Measurements from ENCODE around the gene ERGIC1. TPM values are rescaled to one million over a fixed set of nuclear protein-coding genes. Genes with fewer than 3 reads are reported as not detected.
"Not testable (repeated sequence)": the region's sequence is repeated elsewhere in the genome, so short reads cannot be mapped to it uniquely, and the experiment has no call there.

The ERGIC1 gene
- total RNA-seq, 1 donor from 2014 or later = 79.4 TPM

DNA sequence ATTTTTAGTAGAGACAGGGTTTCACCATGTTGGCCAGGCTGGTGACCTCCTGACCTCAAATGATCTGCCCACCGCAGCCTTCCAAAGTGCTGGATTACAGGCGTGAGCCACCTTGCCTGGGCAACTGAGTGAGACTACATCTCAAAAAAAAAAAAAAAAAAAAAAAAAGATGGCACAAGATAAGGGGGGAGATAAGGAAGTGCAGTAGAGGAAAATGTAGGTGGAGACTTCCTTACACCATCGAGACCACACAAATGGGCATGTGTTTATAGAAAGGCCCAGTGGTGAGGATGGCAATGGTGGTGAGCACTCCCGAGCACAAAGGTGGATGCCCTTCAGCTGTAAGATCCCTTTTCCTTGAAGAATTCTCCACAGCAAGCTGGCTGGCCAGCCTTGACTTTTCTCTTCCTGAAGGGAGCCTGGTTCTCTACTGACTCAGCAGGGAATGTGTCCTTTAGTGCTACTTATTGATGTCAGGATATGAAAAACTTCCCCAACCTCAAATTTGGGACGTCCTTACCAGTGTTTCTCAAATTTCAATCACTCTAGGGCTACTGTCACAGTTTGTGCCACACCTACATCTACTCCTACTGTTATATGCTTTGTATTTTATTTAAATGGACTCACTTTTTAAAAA is 28.2 kb downstream of the ERGIC1 start:
- Histone ChIP-seq H3K36me3 (no peaks in the 10 kb centered on the region), H3K4me1 (peaks cover 89% of the 10 kb centered on the region), H3K4me3 (no peak overlapping the region), H3K9me3 (replicated peaks) (no peaks in the 10 kb centered on the region), H3K27me3 (ENCODE audit: low read depth) (no peaks in the 10 kb centered on the region), H3K27ac (replicated peaks) (peak overlapping the region; percentile 96)
- intact Hi-C loops (cut with micrococcal nuclease) = no loop called here
- TF ChIP-seq, protein P1, sequence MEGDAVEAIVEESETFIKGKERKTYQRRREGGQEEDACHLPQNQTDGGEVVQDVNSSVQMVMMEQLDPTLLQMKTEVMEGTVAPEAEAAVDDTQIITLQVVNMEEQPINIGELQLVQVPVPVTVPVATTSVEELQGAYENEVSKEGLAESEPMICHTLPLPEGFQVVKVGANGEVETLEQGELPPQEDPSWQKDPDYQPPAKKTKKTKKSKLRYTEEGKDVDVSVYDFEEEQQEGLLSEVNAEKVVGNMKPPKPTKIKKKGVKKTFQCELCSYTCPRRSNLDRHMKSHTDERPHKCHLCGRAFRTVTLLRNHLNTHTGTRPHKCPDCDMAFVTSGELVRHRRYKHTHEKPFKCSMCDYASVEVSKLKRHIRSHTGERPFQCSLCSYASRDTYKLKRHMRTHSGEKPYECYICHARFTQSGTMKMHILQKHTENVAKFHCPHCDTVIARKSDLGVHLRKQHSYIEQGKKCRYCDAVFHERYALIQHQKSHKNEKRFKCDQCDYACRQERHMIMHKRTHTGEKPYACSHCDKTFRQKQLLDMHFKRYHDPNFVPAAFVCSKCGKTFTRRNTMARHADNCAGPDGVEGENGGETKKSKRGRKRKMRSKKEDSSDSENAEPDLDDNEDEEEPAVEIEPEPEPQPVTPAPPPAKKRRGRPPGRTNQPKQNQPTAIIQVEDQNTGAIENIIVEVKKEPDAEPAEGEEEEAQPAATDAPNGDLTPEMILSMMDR (IDR thresholded peaks at IDR 0.05; ENCODE audit: borderline replicate concordance) = no peak
- DNase-seq = no peak

DNA sequence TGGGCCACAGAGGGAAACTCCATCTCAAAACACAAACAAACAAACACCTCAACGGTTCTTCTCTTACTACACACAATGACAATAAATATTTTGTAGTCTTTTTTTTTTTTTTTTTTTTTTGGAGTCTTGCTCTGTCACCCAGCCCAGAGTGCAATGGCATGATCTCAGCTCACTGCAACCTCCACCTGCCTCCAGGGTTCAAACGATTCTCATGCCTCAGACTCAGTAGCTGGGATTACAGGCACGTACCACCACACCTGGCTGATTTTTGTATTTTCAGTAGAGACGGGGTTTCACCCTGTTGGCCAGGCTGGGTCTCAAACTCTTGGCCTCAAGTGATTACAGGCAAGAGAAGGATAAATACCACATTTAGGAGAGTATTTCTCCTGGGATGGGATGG is 30.1 kb downstream of the ERGIC1 start:
- H3K27me3 ChIP-seq (ENCODE audit: low read depth); H3K4me3 ChIP-seq; intact Hi-C loops (cut with micrococcal nuclease); H3K27ac ChIP-seq (replicated peaks); H3K36me3 ChIP-seq; H3K9me3 ChIP-seq (replicated peaks); DNase-seq: not testable (repeated sequence)
- peaks cover 89% of the 10 kb centered on the region for H3K4me1 ChIP-seq

DNA sequence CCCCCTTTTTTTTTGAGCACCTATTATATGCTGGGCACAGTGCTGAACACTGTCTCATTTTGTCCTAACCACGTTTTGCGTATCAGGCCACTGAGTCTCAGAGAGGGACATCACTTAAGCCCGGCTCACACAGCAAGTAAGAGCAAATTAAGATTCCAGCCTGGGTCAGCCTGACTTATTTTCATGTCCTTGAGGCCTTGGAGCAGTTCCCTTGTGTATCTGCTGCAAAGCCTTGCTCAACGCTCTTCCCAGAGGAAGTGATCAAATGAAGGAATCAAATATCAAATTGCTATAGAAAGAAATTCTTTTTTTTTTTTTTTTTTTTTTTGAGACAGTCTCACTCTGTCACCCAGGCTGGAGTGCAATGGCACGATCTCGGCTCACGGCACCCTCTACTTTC is 30.7 kb downstream of the ERGIC1 start:
- no peak for DNase-seq
- Histone ChIP-seq H3K9me3 (replicated peaks) (no peaks in the 10 kb centered on the region), H3K4me3 (no peak overlapping the region), H3K27ac (replicated peaks) (no peak overlapping the region), H3K4me1 (peaks cover 89% of the 10 kb centered on the region), H3K27me3 (ENCODE audit: low read depth) (no peaks in the 10 kb centered on the region), H3K36me3 (no peaks in the 10 kb centered on the region)
- intact Hi-C loops (cut with micrococcal nuclease) = no loop called here
- TF ChIP-seq, protein P1 (IDR thresholded peaks at IDR 0.05; ENCODE audit: borderline replicate concordance) = no peak

DNA sequence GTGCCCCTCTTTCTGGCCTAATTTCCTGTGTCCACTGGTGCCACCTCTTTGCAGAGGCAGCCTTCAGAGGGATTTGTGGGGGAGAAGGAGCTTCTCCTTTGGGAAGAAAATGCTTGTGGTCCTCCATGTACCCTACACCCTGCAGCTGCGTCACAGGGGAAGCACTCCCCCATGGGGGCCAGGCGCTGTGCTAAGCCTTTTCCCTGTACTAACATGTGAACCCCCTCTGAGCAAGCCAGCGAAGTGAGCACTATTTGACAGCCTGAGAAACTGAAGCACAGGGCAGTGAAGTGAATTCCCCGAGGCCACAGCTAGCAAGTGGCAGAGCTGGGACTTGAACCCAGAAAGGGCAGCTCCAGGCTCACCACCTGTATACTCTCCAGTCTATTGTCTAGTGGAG is 32.3 kb downstream of the ERGIC1 start:
- Histone ChIP-seq H3K4me3 (no peak overlapping the region), H3K36me3 (no peaks in the 10 kb centered on the region), H3K4me1 (peaks cover 89% of the 10 kb centered on the region), H3K27me3 (ENCODE audit: low read depth) (no peaks in the 10 kb centered on the region), H3K27ac (replicated peaks) (peak overlapping the region; percentile 95), H3K9me3 (replicated peaks) (no peaks in the 10 kb centered on the region)
- DNase-seq = no peak
- TF ChIP-seq, protein P1 (IDR thresholded peaks at IDR 0.05; ENCODE audit: borderline replicate concordance) = no peak
- intact Hi-C loops (cut with micrococcal nuclease) = no loop called here

DNA sequence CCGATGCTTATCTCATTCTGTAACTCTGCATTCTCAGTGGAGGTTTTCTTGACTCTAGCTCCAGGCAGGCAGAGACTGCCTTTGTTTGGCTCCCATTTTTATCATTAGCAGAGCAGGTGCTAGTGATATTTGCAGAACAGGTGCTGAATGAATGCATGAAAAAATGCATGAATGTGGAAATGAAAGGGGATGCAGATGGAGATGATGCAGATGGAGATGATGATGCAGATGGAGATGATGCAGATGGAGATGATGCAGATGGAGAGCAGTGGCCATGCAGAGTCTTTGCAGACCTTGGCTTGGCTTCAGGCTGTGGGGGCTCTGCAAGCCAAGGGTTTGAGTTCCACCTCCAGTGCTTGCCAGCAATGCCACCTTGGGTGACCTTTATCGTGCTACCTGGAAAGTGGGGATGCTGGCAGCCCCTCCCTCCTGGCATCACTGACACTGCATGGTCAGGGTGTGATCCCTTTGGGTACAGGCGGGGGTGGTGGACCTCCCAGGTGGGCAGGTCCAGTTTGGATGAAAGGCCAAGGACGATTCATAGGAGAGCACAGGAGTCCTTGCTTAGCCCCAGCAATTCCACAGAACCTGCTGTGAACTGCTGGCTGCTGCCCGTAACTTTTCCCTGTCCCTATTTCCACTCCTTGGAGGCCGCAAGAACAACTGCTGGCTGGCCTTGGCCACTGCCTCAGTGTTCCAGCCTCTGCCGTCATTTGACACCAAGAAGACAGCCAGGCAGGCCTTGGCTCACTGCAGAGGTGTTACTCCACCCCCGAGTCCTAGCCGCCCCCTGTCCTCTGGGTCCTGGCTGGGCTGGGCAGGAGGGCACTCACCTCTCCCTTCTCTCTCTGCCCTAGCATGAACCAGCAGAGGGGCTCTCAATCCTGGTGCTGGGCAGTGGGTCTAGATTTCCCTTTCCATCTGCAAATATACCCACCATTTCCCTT is 33.0 kb downstream of the ERGIC1 start:
- H3K9me3 ChIP-seq (replicated peaks) = no peaks in the 10 kb centered on the region
- H3K4me1 ChIP-seq = peaks cover 89% of the 10 kb centered on the region
- no peaks in the 10 kb centered on the region for H3K27me3 ChIP-seq (ENCODE audit: low read depth)
- TF ChIP-seq, protein P1 (IDR thresholded peaks at IDR 0.05; ENCODE audit: borderline replicate concordance) = no peak
- intact Hi-C loops (cut with micrococcal nuclease) = no loop called here
- peak; percentile 82 for DNase-seq
- H3K36me3 ChIP-seq = no peaks in the 10 kb centered on the region
- peak overlapping the region; percentile 95 for H3K27ac ChIP-seq (replicated peaks)
- no peak overlapping the region for H3K4me3 ChIP-seq

All from left ventricle myocardium inferior (tissue), 1 donor.